Measurements from ENCODE around the gene GABRA5. TPM values are rescaled to one million over a fixed set of nuclear protein-coding genes. Genes with fewer than 3 reads are reported as not detected.

GABRA5 gene
- total and polyA plus RNA-seq, 2 of the 13 experiments (the other 11 are each of a cell fraction or from before 2014, with no cell fraction given) = not detected

GRCh38 chr15:26864664-26865191, 2.1 kb upstream of the GABRA5 start (continued):
- TF ChIP-seq RAD51 (IDR thresholded peaks at IDR 0.05; ENCODE audit: borderline replicate concordance) = no peak
- TF ChIP-seq NFATC3 (CRISPR knock-in tag; IDR thresholded peaks at IDR 0.05) = no peak
- TF ChIP-seq ZIK1 (CRISPR knock-in tag; IDR thresholded peaks at IDR 0.05; ENCODE audit: borderline replicate concordance, low read depth) = no peak
- no peak for TF ChIP-seq FOXO1 (CRISPR knock-in tag; IDR thresholded peaks at IDR 0.05)
- peak; percentile 70 for TF ChIP-seq STAG1 (CRISPR knock-in tag; IDR thresholded peaks at IDR 0.05)
- no peak for TF ChIP-seq DR1 (CRISPR knock-in tag; IDR thresholded peaks at IDR 0.05)
- no peak for TF ChIP-seq ZNF788 (CRISPR knock-in tag; IDR thresholded peaks at IDR 0.05; ENCODE audit: borderline replicate concordance)
- TF ChIP-seq ZMYM2 (CRISPR knock-in tag; IDR thresholded peaks at IDR 0.05) = no peak
- TF ChIP-seq, protein P1, sequence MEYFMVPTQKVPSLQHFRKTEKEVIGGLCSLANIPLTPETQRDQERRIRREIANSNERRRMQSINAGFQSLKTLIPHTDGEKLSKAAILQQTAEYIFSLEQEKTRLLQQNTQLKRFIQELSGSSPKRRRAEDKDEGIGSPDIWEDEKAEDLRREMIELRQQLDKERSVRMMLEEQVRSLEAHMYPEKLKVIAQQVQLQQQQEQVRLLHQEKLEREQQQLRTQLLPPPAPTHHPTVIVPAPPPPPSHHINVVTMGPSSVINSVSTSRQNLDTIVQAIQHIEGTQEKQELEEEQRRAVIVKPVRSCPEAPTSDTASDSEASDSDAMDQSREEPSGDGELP (IDR thresholded peaks at IDR 0.05; ENCODE audit: borderline replicate concordance, low read depth) = no peak
- no peak for TF ChIP-seq ZNF24 (IDR thresholded peaks at IDR 0.05)
- TF ChIP-seq CEBPZ (IDR thresholded peaks at IDR 0.05; ENCODE audit: low read length) = no peak
- no peak for TF ChIP-seq HINFP (CRISPR knock-in tag; IDR thresholded peaks at IDR 0.05; ENCODE audit: low read depth)
- 0 out of 2 replicates have a peak, but pooled peaks have one; percentile 15 for TF ChIP-seq CEBPB (IDR thresholded peaks at IDR 0.05; ENCODE audit: borderline replicate concordance, low read depth, low read length)
- no peak for TF ChIP-seq MXI1 (IDR thresholded peaks at IDR 0.05; ENCODE audit: borderline replicate concordance, low read depth, low read length)
- TF ChIP-seq ZNF337 (CRISPR knock-in tag; IDR thresholded peaks at IDR 0.05; ENCODE audit: borderline replicate concordance, low read depth) = no peak
- no peak for TF ChIP-seq ZNF382 (CRISPR knock-in tag; IDR thresholded peaks at IDR 0.05; ENCODE audit: borderline replicate concordance)
- no peak for TF ChIP-seq ZNF446 (CRISPR knock-in tag; IDR thresholded peaks at IDR 0.05)
- no peak for TF ChIP-seq SRSF4 (IDR thresholded peaks at IDR 0.05; ENCODE audit: low read depth, low read length, poor library complexity, severe bottlenecking)
- no peak for TF ChIP-seq PAF1 (CRISPR knock-in tag; IDR thresholded peaks at IDR 0.05)
- TF ChIP-seq PCBP2 (optimal IDR thresholded peaks at IDR 0.05; ENCODE audit: low read depth, low read length, poor library complexity, severe bottlenecking) = no peak
- TF ChIP-seq REL (CRISPR knock-in tag; conservative IDR thresholded peaks at IDR 0.05) = no peak
- TF ChIP-seq CTCF (CRISPR knock-in tag; IDR thresholded peaks at IDR 0.05) = peak; percentile 65

All from HepG2 (cell line).